HG02840 (cell line): ENCODE results near the gene MAMLD1.

Source experiments
- ATAC-seq: cut with Tn5 transposase; IDR thresholded peaks from one replicate; pipeline ENCODE4 v1.9.1; 2021; ENCODE audit warnings: mild to moderate bottlenecking, moderate library complexity, moderate number of reproducible peaks; ENCODE audit not compliant: unreplicated experiment, low FRiP score

MAMLD1 gene

DNA sequence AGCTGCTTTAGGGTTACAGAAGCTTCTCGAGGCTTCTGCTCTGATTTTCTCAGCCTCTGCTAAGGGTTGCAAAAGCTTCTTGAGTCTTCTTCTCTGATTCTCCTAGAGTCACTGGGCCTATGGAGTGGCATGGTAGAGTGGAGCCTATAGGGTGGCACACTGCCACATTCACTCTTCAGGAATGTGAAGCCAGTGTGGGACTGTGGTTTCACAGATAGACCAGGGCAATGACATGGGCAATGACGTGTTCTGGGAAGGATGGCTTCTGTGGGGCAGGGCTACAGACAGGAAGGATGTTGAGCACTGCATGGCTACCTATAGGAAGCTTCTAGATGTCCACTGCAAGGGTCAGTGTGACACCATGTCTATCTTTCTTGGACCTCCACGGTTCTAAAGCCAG is 11.0 kb upstream of the MAMLD1 start:
- ATAC-seq: no peak

DNA sequence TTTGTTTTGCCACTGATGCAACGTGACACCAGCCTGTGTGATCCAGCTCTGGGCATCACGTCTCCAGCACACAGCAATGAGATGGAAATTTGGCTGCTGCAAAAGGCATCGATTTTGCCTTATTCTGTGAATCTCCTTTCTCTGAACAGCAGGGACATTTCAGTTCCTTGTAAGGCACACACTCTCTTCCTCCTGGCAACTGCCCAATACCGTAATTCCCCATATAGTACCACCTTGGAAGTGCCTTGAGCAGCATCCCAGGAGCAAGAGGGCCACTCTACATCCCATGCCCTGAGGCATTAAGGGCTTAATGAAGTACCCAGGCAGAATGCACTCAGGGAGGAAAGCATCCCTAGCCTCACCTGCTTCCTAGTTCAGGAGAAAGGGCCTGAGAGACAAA is 10.5 kb upstream of the MAMLD1 start:
- no peak for ATAC-seq

DNA sequence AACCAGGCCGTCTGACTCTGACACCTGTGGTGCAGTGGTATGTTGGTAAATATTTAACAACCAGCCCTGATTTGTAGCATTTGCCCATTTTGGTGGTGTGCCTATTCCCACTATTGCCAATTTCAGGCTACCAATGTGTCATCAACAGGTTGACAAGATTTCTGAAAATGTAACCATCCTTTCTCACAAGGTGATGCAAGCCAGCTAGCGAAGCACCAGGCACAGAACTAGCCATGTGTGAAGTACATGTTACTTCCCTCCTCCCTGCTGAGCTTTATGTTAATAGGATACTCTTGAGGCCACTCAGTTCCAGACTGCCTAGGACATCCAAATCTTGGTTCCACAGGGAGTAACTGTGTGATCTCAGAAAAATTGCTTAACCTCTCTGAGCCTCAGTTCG is 7.2 kb upstream of the MAMLD1 start:
- no peak for ATAC-seq

DNA sequence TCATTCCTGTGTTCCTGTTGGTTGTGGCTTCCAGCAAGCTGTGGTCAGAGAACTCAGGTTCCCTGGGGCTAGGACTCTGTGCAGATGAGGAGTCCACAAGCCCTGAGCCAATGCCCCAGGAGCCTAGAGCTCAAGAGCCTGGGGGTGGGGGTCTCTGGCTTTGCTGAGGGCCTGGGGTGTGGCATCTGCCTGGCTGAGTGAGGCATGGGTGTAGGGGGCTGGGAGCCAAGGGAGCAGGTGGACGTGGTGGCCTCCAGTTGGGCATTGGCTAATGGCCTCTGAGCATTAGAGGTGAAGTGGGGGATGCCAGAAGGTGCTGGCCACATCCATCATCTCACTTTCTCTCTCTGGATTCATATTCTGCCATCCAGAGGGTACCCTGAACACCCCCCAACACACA is 5.3 kb upstream of the MAMLD1 start:
- ATAC-seq: no peak

DNA sequence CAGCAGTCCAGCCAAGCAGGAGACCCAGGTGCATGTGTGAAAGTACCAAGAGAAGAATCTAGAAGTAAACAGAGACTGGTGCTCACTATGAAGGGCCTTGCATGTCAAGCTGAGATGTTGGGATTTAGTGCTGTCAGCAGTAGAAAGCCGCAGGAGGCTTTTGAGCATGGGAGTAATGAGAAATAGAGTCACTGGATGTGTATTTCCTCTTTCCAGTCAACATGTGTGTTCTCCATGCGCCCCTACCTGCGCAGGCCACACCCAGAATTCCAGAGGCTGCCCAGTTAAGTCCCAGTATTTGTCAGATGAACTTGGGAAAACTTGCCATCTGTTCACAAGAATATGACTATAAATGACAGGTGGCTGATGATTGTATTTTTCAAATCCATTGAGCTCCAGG is 4.5 kb upstream of the MAMLD1 start:
- no peak for ATAC-seq

DNA sequence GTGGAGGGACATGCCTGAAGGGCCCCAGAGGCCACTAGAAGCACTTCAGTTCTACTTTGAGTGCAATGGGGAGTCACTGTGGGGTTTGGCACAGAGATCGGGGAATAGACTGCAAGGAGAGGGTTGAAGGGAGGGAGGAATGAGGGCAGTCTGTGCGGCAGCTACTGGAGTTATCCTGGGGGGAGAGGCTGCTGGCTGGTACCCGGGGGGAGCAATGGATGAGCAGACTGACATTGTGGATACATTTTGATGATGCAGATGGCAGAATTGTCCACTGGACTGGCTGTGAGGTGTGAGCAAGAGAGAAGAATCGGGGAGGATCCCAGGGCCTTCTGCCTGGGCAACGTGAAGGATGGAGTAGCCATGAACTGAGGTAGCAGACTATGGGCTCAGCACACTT is 2.8 kb upstream of the MAMLD1 start:
- no peak for ATAC-seq

DNA sequence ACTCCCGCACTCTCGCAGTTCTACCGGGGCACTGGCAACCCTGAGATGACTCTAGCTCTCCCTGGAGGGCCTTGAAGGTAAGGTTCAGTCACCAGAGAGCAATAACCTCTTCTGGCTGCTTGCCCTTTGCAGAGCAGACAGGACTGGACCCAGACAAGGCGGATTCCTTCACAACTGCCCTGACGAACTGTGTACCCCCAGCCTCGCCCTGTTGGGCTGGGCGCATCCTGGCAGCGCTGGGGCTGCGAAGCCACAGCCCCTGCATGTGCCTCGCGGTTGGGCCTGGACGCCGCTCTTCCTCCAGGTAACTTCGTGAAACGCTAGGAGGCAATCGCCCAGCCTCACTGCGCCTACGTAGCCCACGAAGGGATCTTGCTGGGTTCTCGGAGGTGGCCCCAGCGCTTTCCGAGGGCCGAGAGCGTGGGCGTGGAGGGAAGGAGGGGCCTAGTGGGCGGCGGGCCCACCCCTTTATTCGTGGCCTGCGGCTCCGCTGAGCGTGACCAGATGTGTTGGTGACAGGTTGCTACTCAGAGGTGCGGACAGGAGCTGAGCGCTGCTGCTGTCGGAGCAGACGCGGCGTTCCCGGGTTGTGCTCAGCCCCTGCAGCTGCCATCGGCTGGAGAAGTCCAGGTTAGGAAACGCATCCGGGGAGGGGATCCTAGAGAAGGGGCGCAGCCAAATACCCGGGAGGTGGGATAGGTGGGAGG is 1.9 kb upstream of the MAMLD1 start:
- no peak for ATAC-seq

DNA sequence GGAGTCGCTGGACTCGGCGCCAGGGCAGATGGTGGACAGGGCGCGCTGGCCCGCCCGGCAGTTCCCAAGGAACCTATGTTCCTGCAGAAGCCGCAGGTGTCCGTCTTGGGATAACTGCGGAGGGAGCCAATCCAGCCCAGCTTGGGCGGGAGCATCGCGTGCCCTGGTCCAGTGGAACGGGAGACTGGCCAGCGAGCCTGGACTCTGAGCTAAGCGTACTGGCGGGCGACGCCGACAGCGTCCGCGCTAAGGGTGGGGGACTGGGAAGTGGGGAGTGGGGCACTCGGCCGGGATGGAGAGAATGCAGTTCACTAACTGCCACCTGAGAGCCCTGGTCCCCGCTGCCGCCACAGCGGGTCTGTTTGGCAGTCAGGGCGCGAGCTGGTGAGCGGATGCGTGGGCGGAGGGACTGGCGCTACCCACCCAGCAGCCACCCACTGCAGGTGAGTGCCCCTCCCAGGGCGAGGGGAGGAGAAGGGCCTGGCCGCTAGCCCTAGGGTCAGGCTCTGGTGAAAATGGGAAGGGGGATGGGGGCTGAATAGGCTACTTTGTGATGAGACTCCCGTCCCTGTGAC is 1.3 kb upstream of the MAMLD1 start:
- no peak for ATAC-seq

DNA sequence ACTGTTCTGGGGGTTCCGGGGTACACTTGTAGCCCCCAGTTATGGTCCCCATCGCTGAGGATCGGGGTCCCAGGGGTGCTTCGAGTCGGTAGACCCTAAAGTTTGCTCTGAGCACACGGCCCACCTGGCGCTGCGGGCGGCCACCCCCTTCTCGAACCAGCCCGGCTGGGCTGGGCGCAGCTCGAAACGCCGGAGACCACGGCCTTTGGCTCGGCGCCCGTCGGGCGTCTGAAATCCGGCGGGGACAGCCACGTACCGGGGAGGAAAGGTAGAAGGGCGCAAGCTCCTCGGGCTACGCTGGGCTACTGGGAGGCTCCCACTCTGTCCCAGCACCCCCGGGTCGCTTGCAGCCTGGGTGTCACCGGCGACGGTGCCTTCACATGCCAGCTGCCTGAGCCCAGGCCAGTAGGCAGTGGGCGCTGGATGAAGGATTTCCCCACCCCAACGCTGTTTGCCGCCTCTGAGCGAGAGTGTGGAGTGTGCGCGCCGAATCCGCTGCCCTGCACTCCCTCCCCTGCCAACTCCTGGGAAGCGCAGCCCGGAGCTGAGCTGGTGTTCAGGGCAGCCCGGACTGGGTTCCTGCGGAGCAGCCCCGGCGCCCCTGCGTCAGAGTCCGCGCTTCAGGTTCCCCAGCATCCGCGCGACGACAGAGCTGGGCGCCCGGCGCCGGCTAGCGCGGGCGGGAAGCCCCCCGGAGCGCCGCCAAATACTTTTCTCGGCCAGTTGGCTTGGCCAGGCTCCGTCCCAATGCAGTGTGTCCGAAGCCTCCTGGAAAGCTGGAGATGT is 637 bp downstream of the MAMLD1 start:
- ATAC-seq: no peak

DNA sequence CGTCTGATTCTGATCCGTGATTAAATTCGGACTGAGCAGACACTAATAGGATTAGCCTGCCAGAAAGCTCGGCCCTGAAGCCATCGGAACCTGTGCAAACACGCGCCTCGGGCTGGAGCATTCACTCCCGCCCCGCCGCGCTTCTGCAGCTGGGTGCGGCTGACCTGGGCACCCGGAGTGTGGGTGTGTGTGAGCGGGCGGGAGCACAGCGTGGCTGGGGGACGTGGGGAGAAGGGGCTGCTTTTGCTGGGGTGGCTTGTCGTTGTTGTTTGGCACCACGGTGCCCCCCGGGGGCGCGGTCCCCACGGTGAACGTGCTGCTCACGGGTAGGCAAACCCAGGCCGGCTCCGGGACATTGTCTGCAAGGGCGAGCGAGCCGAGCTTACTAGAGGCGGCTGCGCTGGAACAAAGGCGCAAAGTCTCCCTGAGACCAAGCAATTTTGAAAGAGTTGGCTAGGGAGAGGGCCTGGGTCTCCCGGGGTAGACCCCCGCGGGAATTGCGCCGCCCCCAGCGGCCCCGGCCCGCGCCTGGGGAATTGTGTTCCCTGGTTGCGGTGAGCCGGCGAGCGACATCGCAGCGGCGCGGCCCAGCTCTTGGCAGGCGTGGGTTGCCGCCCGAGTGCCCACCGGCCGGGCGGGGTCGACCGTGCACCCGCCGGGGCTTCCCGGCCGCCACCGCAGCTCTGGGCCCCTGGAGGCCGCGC is 1.4 kb downstream of the MAMLD1 start:
- no peak for ATAC-seq

DNA sequence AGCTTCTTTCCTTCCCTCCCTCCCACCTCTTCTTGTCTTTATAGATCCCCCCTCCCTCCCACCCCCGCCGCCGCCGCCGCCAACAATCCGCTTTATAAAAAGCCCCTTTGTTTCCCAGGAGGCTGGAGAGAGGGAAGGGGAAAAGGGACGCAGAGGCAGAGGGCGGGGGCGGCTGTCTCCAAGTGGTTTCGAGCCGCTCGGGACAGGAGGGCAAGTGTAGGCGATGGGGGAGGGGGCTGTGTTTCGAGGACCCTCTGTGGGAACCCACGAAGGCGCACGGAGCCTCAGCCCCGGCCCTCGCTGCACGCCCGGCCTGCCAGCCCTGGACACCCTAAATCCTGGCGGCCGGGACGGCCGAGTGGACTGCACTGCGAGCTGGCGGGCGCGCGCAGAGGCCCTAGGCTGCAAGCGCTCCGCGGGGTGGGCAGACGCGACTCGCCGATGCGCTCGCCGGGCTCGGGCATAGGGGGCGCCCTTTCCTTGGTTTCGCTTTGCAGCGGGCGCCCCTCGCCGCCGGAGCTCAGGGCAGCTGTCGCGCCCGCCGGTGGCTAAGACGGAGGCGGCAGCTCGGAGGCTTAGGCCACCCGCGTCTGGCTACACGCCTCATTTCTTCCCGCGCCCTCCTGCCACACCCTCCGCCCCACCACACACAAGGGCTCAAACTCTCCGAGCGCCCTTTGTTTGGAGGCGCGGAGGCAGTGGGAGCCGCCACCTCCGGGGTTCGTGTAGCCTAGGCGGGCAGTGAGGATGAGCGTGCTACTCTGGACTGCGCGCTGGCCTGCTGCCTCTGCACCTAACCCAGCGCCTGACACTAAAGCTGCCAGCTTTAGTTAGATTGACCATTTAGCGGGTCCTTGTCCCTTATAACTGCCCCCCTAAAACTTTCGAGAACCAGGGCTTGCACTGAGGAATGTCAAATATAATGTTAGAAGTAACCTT is 2.2 kb downstream of the MAMLD1 start:
- ATAC-seq: no peak

DNA sequence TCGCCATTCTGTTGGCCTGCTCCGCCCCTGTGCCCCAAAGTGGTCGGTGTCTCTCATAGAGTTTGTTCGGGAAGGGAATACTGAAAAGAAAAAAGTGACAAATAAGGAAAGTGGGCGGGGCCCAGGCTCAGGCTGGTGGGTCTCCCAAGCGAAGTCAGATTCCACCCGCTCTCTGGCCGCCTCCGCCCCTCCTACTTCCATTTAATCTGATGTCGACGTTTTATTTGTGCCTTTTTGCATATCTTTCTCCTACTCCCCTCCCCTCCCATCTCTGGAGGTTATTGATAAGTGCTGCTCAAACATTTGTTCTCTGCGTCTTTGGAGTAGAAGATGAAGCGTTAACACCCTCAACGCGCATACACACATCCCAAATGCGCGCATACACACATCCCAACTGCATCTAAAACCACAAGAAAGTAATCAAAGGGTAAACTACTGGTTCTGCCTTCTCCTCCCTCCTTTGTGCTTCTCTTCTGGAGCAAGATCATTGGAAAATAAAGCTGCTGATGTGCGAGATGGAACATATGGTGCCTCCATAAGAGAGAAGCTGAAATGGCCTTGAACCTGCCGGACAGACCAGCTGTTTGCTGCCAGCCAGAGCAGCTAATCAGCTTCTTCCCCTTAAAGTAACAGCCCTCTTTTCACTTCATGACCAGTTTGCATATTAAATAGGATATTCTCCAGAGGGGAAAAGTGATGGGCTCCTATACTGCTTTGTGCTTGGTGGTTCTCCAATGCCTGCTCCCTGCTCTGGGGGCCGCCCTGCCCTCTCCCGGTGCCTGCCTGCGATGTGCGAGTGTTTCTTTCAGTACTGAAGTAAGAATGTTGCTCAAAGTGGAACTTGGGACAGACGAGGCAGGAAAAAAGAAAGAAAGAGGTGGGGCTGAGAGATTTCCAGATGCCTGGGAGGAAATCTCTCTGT is 3.1 kb downstream of the MAMLD1 start:
- no peak for ATAC-seq

DNA sequence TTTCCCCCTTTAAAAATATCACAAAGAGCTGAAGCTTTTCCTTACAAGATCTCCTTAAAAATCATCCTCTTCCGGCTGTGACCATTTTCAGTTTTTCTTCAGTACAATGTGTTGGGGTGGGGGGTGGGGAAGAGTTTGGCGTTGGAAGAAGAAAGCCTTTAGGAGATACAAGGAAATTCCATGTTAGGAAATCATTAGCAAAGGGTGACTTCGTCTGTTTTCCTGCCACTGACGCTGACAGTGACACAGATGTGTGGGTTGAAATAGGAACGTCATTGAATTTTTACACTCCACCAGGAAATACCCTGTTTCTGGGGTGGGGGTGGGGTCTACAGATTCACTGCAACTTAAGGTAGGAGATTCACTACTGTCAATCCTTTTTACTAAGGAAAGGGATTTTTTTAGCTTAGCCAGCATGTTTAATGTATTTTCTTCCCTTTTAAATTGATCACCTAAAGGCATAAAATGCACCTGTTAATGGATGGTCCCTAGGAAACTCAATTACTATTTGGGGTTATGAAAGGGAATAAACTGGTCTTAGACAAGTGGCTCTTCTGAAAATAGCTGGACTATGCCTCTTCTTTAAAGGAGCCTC is 3.9 kb downstream of the MAMLD1 start:
- no peak for ATAC-seq

DNA sequence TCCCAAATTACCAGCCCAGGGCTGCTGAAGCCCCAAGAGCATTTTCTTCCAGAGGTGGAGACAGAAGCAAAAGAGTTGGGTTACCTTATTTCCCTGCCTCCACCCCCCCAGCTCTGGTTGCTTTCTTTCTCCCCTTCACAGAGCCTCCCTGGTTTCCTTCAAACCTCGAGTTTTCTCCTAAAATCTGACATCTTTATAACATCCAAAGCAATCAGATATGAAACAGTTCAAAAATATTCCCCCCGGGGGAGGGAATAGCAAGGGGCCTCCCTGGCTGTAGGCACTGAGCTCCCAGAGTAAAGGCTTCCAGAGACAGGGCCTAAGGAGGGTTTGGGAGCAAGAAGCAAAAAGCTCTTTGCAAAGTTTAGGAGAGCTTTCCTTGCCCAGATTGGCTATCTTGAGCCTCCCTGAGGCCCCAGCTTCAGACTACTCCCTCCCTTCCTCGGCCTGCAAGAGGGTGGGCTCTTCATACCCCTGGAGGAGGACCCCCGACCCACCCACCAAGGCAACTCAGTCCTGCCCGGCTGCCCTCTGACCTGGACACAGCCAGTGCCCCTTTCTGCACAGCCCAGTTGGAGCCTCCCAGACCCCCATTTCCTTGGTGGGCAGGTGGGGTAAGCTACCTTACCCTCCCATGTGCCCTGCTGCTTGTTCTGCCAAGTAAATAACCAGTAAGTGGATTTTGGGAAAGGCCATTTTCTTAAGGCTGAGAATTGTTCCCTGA is 7.6 kb downstream of the MAMLD1 start:
- ATAC-seq: no peak

DNA sequence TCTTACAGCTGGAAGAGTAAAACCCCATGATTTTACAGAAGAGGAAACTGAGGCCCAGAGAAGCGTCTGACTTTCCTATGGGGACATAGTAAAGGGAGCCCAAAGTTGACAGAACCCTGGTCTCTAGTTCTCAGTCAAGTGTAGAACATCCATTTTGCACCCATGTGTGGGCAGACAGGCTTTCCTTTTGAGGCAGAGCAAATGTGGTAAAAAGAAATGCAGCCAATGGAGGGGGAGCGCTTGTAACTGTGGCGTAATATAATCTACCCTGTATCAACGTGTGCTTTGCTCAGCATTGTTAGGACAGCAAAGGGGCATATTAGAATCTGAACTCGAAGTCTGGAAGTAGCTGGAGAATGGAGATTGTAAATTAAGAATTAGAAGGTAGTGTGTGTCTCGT is 8.8 kb downstream of the MAMLD1 start:
- no peak for ATAC-seq

DNA sequence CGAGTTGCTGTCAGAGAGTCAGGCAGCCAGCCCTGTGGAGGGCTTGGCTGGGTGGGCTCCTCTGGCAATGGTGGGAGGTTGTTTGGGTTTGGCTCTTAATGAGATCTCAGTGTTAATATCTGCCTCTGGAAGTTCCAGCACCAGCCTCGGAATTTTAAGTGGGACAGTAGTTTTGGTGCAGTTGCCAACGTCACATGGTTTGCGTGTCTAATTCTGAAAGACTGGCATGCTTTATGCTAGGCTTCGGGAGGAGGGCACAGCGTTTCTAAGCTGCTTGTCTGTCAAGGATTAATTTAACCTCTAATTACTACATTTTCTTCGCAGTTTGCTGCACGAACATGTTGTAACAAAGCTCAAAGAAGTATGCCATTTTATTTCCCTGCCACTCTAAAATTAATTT is 9.2 kb downstream of the MAMLD1 start:
- no peak for ATAC-seq

DNA sequence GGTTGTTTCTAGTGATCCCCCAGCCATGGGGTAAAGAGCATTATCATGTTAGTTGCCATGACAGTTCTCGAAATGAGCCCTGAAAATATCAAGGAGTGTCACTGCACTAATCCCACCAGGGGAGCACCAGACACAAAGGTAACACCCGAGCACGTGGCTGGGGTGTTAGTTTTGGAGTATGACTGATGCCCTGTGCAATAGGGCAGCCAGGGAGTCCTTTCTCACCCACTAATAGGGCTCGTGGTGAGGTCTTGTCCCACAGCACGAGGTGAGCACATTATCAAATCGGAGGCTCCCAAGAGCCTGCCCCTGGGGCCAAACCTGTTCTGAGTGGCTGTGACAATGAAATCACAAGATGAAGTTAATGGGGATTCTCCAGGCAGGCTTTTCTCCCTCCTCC is 9.6 kb downstream of the MAMLD1 start:
- no peak for ATAC-seq

DNA sequence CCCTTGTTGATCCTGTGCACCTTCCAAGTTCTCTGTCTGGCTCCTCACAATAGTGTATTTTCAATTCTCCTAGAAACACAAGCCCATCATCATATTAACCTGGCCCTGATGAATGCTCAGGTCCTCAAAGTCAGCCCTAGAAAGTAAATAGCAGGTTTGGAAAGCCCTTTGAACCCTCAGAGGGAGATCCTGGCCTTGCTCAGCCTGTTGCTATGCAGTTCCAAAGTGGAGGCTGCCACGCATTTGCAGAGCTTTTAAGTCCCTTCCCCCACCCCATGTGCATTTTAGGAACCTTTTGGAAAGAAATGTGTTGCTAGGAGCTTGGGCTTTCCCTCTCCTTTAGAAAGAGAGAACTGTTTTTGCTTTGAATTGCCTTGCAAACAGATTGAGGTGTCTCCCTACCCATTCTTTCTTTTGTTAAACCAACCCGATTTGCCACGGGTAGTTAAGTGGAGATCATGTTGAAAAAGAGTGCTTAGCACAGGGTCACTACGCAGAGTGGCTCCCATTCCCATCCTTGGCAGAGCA is 12.2 kb downstream of the MAMLD1 start:
- ATAC-seq: no peak
